Measurements from ENCODE around the gene MUC6.

The MUC6 gene

DNA sequence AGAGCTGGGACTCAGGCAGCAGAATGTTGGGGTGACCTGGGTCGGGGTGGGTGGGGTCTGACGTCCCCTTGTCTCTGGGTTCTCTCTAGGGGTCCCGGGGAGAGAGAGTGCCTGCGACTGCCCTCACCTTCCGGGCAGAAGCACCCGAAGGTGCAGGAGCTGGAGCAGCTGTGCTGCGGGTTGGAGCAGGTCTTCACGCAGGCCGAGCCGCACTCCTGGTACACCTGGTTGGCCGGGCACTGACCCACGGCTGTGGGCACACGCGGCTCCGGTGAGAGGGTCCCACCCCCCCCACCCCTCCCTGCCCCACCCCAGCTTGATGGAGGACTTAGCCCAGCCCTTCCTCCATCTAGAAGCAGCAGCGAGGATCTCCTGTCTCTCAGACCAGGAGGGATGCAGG, 6.4 kb downstream of the MUC6 start:
- DNase-seq: no peak
- no peak overlapping the region for H3K27ac Mint-ChIP-seq
- no peaks in the 10 kb centered on the region for H3K9me3 Mint-ChIP-seq
- no peaks in the 10 kb centered on the region for H3K36me3 Mint-ChIP-seq (ENCODE audit: low read depth)
- H3K27me3 Mint-ChIP-seq (ENCODE audit: low read depth, poor library complexity): peaks cover 4% of the 10 kb centered on the region
- TF ChIP-seq, protein P1, sequence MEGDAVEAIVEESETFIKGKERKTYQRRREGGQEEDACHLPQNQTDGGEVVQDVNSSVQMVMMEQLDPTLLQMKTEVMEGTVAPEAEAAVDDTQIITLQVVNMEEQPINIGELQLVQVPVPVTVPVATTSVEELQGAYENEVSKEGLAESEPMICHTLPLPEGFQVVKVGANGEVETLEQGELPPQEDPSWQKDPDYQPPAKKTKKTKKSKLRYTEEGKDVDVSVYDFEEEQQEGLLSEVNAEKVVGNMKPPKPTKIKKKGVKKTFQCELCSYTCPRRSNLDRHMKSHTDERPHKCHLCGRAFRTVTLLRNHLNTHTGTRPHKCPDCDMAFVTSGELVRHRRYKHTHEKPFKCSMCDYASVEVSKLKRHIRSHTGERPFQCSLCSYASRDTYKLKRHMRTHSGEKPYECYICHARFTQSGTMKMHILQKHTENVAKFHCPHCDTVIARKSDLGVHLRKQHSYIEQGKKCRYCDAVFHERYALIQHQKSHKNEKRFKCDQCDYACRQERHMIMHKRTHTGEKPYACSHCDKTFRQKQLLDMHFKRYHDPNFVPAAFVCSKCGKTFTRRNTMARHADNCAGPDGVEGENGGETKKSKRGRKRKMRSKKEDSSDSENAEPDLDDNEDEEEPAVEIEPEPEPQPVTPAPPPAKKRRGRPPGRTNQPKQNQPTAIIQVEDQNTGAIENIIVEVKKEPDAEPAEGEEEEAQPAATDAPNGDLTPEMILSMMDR (IDR thresholded peaks at IDR 0.05): no peak
- H3K4me3 Mint-ChIP-seq: no peak overlapping the region
- H3K4me1 Mint-ChIP-seq: peaks cover 8% of the 10 kb centered on the region

DNA sequence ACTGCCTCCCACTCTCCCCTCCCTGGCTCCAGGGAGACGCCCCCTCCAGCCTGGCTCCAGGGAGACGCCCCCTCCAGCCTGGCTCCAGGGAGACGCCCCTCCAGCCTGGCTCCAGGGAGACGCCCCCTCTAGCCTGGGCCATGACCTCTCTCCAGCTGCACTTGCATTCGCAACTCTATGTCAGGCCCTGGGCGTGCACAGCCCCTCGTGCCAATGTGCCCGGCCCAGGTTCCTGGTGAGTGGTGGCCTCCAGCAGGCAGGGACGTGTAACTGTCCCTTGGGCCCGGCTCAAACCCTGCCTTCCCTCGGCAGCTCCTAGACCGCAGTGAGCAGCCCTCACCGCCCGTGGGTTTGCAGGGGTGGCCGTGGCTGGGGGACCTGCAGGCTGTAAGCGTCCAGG, 6.9 kb downstream of the MUC6 start:
- no peak for DNase-seq
- Mint-ChIP-seq H3K36me3 (ENCODE audit: low read depth) (no peaks in the 10 kb centered on the region), H3K9me3 (no peaks in the 10 kb centered on the region), H3K27me3 (ENCODE audit: low read depth, poor library complexity) (peaks cover 4% of the 10 kb centered on the region), H3K4me3 (no peak overlapping the region), H3K4me1 (peaks cover 8% of the 10 kb centered on the region), H3K27ac (no peak overlapping the region)
- TF ChIP-seq, protein P1 (IDR thresholded peaks at IDR 0.05): no peak

DNA sequence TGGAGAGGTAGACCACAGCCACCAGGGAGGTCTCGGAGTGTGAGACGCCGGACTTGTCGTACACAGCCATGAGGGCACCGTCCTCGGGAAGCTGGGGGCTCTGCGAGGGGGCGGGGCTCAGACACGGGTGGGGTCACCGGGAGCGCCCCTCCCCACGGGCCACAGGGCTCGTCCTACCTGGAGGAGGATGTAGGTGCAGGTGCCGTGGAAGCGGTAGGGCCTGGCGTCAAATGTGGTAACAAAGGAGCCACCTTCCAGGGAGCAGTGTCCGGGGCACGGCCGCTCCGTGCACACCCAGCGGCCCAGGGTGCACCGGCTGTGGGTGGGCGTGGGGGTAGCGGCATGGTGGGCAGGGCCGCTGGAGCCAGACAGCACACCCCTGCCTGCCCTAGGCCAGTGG, 7.5 kb downstream of the MUC6 start:
- Mint-ChIP-seq H3K4me1 (peaks cover 8% of the 10 kb centered on the region), H3K9me3 (no peaks in the 10 kb centered on the region), H3K4me3 (no peak overlapping the region), H3K27ac (no peak overlapping the region), H3K27me3 (ENCODE audit: low read depth, poor library complexity) (peaks cover 4% of the 10 kb centered on the region), H3K36me3 (ENCODE audit: low read depth) (no peaks in the 10 kb centered on the region)
- TF ChIP-seq, protein P1 (IDR thresholded peaks at IDR 0.05): no peak
- no peak for DNase-seq

DNA sequence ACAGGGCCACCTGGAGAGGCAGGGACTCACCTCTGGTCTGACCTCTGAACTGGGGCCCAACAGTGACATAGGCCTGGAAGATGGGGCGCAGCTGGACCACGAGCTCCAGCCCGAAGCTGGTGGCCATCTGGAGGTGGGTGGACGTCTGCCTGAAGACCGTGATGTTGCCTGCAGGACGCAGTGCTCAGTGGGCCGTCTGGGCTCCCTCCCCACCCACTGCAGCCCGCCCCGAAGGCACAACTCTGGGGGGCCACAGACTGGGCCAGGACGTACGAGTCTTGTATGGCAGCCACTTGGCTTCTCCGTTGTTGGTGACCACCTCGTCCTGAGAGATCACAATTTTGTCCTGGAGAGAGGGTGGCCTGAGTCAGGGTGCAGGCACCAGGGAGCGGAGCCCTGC, 7.9 kb downstream of the MUC6 start:
- no peaks in the 10 kb centered on the region for H3K9me3 Mint-ChIP-seq
- TF ChIP-seq, protein P1 (IDR thresholded peaks at IDR 0.05): no peak
- peaks cover 8% of the 10 kb centered on the region for H3K4me1 Mint-ChIP-seq
- no peaks in the 10 kb centered on the region for H3K36me3 Mint-ChIP-seq (ENCODE audit: low read depth)
- DNase-seq: no peak
- H3K27me3 Mint-ChIP-seq (ENCODE audit: low read depth, poor library complexity): peaks cover 4% of the 10 kb centered on the region
- H3K27ac Mint-ChIP-seq: no peak overlapping the region
- no peak overlapping the region for H3K4me3 Mint-ChIP-seq

DNA sequence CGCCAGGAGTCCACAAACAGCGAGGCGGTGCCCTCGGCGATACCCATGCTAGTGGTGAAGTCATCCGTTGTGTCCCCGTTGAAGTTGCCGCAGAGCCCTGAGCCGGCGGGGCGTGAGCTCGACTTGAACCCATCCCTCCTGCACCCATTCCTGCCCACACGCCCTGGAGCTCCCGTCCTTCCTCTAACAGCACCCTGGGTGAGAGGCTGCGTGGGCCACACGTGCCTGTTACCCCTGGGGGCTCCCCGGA, 8.3 kb downstream of the MUC6 start:
- Mint-ChIP-seq H3K27me3 (ENCODE audit: low read depth, poor library complexity) (peaks cover 4% of the 10 kb centered on the region), H3K36me3 (ENCODE audit: low read depth) (no peaks in the 10 kb centered on the region), H3K4me3 (no peak overlapping the region), H3K4me1 (peaks cover 8% of the 10 kb centered on the region), H3K9me3 (no peaks in the 10 kb centered on the region), H3K27ac (no peak overlapping the region)
- no peak for DNase-seq
- TF ChIP-seq, protein P1 (IDR thresholded peaks at IDR 0.05): no peak

DNA sequence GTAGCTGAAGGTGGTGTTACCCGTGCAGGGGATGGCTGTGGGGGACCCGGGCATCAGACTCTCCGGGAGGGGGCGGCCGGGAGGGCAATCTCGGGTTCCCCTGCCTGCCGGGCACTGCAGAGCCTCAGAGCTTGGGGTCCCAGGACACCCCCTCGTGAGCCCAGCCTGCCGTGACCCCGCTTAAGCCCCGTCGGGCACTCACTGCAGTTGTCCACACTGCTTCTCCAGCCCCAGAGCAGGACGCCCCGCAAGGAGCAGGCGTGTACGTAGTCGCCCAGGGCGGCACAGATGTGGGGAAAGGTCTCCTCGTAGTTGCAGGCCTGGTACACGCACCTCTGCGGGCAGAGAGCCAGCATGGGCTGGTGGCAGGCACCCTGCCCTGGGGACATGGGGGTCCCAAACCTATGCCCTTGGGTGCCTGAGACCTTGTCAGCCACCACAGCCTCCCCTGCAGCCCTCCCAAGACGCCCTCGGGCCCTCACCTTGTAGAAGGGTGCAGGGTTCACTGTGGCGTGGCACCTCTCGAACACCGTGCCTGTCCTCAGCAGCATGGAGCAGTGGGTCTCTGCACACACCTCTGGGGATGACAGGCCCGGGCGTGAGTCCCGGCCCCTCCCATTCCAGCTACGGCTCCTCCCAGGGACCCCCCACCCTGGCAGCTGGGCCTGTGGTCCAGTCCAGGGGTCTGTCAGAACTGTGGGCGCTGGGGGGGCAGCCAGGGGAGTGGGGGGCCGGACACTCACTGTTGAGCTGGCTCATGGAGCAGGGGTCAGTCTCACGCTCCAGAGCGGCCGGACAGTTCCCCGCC, 8.8 kb downstream of the MUC6 start:
- TF ChIP-seq, protein P1 (IDR thresholded peaks at IDR 0.05): no peak
- H3K27ac Mint-ChIP-seq: no peak overlapping the region
- no peak for DNase-seq
- peaks cover 4% of the 10 kb centered on the region for H3K27me3 Mint-ChIP-seq (ENCODE audit: low read depth, poor library complexity)
- peaks cover 7% of the 10 kb centered on the region for H3K4me1 Mint-ChIP-seq
- H3K4me3 Mint-ChIP-seq: no peak overlapping the region
- no peaks in the 10 kb centered on the region for H3K36me3 Mint-ChIP-seq (ENCODE audit: low read depth)
- no peaks in the 10 kb centered on the region for H3K9me3 Mint-ChIP-seq
